ENCODE data around the gene ASB6. TPM values are rescaled to one million over a fixed set of nuclear protein-coding genes. Genes with fewer than 3 reads are reported as not detected.

ASB6 gene
- total RNA-seq, 1 donor from 2014 or later, result 14.6 TPM

DNA sequence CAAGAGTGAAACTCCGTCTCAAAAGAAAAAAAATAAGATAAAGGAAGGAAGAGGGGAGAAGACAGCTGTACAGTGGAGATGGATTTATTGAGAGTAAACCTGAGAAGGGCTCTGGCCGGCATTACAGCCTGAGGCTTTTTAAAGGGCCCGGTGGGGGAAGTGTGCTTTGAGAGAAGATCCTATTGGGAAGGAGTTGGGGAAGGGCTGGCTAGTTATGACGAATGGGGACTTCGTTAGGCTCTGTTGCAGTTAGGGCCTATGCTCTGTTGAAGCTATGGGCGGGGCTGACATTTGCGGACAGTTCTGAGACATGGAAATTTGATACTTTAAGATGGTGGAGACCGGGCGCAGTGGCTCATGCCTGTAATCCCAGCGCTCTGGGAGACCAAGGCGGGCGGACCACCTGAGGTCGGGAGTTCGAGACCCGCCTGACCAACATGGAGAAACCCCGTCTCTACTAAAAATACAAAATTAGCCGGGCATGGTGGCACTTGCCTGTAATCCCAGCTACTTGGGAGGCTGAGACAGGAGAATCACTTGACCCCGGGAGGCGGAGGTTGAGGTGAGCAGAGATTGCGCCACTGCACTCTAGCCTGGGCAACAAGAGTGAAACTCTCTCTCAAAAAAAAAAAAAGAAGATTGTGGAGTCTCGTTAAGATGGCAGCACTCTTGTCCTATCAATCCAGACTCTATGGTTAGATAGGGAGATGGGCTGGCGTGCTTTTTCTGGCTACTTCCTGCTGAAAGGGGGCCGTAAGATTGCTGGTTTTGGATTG, 54.3 kb downstream of the ASB6 start:
- no peak for DNase-seq (ENCODE audit: low spot score)

DNA sequence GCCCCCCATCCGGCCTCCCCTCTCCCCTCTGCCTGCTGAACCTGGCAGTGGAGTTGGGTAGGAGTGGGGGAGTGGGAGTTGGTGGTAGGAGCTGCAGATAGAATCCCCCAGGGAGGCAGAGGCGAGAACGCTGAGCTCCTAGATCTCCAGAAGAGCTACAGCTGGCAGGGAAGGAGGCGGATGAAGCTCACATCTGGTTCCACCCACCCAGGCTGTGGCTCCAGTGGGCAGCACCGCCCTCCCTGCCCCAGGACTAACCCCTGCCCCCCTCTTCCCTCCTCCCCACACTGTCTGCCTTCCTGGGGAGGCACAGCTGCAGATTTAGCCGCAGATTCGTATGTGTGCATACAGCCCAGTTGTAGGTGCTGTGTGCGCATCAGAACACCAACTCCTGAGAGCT, 55.3 kb downstream of the ASB6 start:
- no peak for DNase-seq (ENCODE audit: low spot score)

DNA sequence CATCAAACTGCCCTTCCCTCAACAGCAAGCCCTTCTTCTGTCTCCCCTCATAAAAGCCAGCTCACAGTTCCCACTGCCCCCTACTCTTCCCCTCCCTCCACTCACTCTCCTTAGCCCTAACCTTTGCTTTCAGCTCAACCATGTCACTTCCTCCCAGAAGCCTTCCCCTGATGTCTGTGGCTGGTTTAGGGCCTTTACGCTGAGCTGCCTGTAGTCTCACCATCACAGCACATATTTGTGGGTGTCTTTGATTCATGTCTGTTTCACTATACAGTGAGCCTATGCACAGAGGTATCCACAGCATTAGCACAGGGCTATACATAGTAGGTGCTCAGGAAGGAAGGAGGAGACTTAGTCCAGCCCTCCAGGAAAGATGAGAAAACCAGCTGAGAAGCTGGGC, 55.7 kb downstream of the ASB6 start:
- DNase-seq (ENCODE audit: low spot score), result no peak

DNA sequence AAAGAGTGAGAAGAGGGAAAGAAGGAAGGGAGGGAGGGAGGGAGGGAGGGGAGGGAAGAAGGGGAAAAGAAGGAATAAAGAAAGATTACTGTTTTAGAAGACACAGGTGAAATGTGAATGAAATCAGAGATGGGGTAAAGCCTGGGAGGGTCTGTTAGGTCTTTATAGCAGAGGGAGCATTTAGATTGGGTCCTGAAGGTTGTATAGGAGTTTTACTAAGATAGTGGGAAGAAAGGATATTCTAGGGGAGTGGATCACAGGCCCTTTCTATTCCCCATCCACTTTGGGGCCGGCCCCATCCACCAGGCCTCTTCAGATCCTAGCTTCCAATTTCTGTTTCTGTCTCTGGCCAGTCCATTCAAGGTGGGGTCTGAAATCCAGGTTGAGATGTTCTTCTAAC, 56.6 kb downstream of the ASB6 start:
- no peak for DNase-seq (ENCODE audit: low spot score)

Other genes with a start within 250 kb of the ASB6 start
- gene C9orf50, start 21.1 kb downstream of the ASB6 start, total RNA-seq, result not detected
- gene NTMT1, start 16.0 kb downstream of the ASB6 start, total RNA-seq, result 24.6 TPM
- gene PRRX2, start 23.5 kb upstream of the ASB6 start, total RNA-seq, result 8.5 TPM
- 14.1 TPM for gene PTGES, start 110.9 kb upstream of the ASB6 start, total RNA-seq
- gene TOR1B, start 161.0 kb upstream of the ASB6 start, total RNA-seq, result 16.7 TPM
- 33.9 TPM for gene TOR1A, start 182.0 kb upstream of the ASB6 start, total RNA-seq
- 30.1 TPM for gene C9orf78, start 193.1 kb upstream of the ASB6 start, total RNA-seq
- gene USP20, start 193.3 kb upstream of the ASB6 start, total RNA-seq, result 16.8 TPM

Measured in mesenteric fat pad (tissue), 1 donor.